GM18526 (cell line): ENCODE measurements around the gene FOXD3.

Source experiments
- POLR2A ChIP-seq: IDR thresholded peaks from 3 replicates; pipeline ENCODE4 v1.6.1; 2011; ENCODE audit not compliant: insufficient read length; ENCODE audit errors: extremely low read depth

Gene FOXD3

GRCh38 chr1:63327417-63328054 lies 5.2 kb downstream of the FOXD3 start:
- TF ChIP-seq POLR2A = no peak

GRCh38 chr1:63328122-63328521 lies 5.8 kb downstream of the FOXD3 start:
- no peak for TF ChIP-seq POLR2A

DNA sequence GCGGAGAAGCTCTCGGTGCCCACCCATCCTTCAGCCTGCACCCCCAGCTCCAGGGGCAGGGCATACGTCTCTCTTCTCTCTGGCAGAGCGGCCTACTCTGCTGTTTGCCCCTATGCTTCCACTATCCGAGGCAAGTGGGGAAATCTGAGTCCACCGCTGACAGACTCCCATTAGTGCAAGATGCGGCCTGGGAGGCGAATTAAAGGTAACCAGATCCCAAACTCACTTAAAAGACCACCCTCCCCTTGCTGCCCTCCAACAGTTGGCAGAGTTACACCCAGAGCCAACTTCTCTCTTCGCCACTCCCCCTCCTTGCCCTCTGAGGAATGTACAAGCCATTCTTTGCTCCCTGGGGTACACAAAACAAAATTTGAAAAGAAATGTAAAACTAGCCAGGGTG lies 6.4 kb downstream of the FOXD3 start:
- no peak for TF ChIP-seq POLR2A

GRCh38 chr1:63329621-63330330 lies 7.4 kb downstream of the FOXD3 start:
- no peak for TF ChIP-seq POLR2A

DNA sequence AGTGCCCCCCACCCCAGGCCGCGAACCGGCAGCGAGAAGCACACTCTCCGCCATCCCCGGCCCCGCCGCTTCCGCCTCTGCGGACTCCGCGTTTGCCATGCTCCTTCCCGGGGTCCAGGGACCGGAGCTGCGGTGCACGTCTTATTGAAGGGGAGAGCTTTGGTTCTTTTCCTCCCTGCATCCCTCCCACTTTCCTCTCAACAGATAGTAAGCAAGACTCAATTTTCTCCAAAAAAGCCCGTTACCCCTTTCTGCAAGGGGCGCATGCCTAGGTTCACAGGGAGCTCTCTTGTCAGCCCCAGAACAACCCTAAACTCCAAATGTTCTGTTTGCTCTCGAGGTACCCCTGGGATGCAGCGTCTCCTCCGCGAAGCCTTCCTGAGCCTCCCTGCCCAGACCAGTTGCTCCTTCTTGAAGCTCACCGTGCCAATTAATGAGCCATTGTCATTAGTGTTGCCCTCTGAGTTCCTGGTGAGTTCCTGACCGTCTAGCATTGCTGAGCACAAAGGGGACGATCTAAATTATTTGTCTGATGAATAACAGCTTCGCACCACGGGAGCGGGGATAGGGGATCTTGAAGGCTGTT lies 8.1 kb downstream of the FOXD3 start:
- TF ChIP-seq POLR2A = no peak

DNA sequence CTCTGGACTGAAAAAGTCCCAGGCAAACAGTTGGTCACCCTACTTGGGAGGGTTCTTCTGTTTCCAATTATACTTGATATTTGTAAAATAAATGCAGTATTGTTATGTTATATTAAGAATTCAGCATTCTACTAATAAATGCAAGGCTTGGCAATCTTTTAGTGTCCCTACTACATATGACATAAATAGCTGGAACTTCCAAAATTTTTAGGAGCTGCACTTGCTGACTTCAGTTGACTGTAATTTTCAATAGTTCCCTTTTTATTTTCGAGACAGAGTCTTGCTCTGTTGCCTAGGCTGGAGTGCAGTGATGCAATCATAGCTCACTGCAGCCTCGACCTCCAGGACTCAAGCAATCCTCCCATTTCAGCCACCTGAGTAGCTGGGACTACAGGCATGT lies 20.0 kb downstream of the FOXD3 start:
- TF ChIP-seq POLR2A = no peak

- no peak for TF ChIP-seq POLR2A
Observed at GRCh38 chr1:63343922-63344321, 21.6 kb downstream of the FOXD3 start.

DNA sequence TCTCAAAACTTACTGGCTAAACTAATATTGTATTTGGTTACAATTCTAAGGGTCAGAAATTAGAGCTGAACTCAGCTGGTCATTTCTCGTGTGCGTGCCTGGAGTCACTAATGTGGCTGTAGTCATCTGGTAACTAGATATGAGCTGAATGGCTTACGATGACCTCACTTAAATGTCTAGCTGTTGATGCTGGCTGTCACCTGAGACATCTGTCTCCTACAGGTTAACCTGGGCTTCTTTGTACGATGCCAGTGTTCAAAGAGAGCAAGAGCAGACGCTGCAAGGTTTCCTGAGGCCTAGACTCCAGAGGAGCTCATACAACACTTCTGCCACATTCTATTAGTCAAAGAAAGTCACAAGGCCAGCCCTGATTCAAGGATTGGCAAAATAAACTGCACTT lies 28.0 kb downstream of the FOXD3 start:
- TF ChIP-seq POLR2A = no peak

- no peak for TF ChIP-seq POLR2A
Observed at GRCh38 chr1:63352736-63353135, 30.4 kb downstream of the FOXD3 start.

DNA sequence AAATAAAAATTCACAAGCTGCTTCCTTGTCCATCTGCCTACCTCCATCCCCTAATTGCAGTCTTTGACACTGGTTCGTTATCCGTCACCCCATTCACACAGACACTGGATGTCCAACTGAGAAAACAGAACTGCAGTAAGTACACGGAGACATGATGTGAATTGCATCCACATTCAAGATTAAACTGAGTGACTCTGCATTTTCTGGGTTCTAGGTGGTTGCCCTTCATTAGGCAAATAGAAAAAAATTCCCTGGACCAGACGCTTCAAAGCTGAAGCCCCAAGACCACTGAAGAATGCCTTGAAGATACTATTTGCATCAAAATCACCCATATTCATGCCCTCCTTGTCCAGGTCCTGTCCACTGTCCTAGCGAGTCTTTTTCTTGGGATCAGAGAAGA lies 37.2 kb downstream of the FOXD3 start:
- no peak for TF ChIP-seq POLR2A

- TF ChIP-seq POLR2A = no peak
Observed at GRCh38 chr1:63362073-63362472, 39.7 kb downstream of the FOXD3 start.

DNA sequence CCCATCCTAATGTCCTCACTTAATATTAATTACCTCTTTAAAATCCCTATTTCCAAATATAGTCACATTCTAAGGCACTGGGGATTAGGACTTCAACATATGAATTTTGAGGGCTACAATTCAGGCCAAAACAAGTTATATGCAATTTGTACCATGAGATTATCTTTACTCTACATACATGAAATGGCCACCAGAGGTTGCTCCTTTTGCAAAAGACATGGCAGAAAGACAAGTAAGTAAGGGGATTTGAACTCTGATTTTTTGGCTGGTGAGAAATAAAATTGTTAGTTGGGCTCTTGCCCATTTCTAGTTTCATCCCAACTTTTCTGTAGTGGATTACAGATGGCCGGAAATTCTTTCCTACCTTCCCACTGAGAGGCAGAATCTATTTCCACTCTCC lies 40.2 kb downstream of the FOXD3 start:
- TF ChIP-seq POLR2A = no peak

DNA sequence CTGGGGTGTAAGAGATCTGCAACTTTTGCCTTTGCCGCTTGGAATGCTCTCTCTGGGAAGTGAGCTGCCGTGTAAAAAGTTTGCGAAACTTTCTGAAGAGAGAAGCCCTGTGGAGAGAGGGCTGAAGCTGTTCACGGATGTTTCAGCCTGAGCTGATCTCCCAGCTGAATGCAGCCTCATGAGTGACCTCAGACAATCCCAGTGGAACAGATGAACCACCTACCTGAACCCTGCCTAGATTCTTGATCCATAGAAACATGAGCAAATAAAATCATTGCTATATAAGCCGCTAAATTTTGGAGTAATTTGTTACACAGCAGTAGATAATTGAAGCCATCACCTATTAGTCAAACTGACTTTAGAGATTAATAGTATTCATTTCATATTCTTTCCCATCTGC lies 40.6 kb downstream of the FOXD3 start:
- no peak for TF ChIP-seq POLR2A

- no peak for TF ChIP-seq POLR2A
Observed at GRCh38 chr1:63366908-63367214, 44.5 kb downstream of the FOXD3 start.

DNA sequence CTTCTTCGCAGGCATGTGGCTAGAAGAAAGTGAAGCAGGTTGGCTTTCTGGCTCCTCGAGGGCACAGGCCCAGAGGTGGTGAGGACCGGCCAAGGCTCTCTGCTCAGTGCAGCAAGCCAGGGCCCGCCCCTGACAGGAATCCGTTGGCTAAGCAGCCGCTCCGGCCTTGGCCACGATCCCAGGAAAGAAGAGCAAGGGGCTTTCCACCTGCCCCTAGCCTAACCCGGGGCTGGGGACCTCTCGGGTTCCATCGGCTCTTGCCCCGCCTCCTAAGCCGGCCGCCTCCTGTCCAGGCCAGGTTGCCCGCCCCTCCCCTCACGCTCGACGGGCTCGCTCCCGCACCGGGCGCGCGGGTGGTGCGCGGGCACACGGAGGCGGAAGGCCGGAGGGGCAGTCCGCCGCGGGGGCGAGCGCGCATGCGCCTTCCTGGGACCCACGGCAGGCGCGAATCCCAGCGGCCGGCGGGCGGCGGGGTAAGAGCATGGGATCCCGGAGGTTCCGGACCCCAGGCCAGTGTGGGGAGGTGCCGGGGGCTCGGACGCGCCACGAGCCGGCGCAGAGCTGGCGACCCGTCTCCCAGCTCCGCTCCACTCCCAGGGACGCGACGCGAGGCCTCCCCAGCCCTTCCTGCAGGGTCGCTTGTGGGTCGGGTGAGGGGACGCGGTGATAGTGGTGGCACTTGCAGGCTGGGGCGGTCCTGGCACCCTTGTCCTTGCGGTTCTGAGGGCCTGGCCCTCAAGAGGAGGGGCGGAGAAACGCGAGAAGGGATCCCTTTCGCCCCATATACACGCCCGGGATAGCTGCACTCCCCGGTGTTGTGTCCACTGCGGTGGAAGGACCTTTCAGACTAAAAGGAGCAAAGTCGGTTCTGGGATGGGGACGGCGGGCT lies 45.1 kb downstream of the FOXD3 start, which contains the start of gene ALG6:
ALG6 (plus strand) TSS at position 413 of the 889 bp plus-strand sequence. CDS start 3,351 bp downstream, outside the sequence.
- TF ChIP-seq POLR2A = peak; percentile 96

DNA sequence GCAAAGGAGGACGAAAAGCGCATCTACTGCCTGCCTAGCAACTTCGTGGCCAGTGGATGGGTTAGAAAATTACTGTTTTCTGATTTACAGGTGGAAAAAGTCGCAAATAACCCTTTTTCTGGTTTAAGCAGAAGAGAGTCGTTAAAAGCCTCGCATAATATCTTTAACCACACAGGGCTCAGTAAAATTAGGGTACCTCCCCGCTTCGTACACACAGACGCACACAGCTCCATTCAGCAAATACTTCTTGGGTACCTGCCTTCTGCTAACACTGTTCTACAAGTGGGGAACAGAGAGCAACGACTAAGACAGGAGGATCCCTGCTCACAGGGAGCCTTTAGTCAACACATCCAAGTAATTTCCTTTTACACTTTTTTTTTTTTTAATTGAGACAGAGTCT lies 45.8 kb downstream of the FOXD3 start:
- no peak for TF ChIP-seq POLR2A
